Activated T-cell treated with anti-CD3 and anti-CD28 coated beads, Interleukin-2, amount 50 U/mL, for 48 hours (primary cell): ENCODE results near the gene CYP4F2.
"Not testable (repeated sequence)": the region's sequence is repeated elsewhere in the genome, so short reads cannot be mapped to it uniquely, and the experiment has no call there.

Source experiments
- DNase-seq, 2 experiments: peaks; one replicate each; pipeline ENCODE4 v3.0.0-alpha.2; 2020

The CYP4F2 gene

GRCh38 chr19:15843894-15844222 is 54.0 kb downstream of the CYP4F2 start:
- DNase-seq, result not testable (repeated sequence)

- no peak for DNase-seq
Observed at GRCh38 chr19:15843203-15843893, 54.5 kb downstream of the CYP4F2 start.

GRCh38 chr19:15841875-15842569 is 55.9 kb downstream of the CYP4F2 start:
- DNase-seq, result peak; percentile 25 to 48

GRCh38 chr19:15840833-15841232 is 57.0 kb downstream of the CYP4F2 start:
- no peak for DNase-seq

GRCh38 chr19:15839888-15840287 is 58.0 kb downstream of the CYP4F2 start:
- DNase-seq, result not testable (repeated sequence)

GRCh38 chr19:15838351-15838750 is 59.5 kb downstream of the CYP4F2 start:
- no peak for DNase-seq

- no peak for DNase-seq
Observed at GRCh38 chr19:15837221-15837731, 60.6 kb downstream of the CYP4F2 start.

GRCh38 chr19:15836330-15837220 is 61.3 kb downstream of the CYP4F2 start:
- DNase-seq, result peak; percentile 96 to 97

- peak; percentile 52 to 55 for DNase-seq
Observed at GRCh38 chr19:15835565-15836329, 62.1 kb downstream of the CYP4F2 start.

- DNase-seq, result not testable (repeated sequence)
Observed at GRCh38 chr19:15834232-15834631, 63.6 kb downstream of the CYP4F2 start.

- no peak for DNase-seq
Observed at GRCh38 chr19:15831626-15832025, 66.2 kb downstream of the CYP4F2 start.

- DNase-seq, result no peak
Observed at GRCh38 chr19:15829786-15830185, 68.1 kb downstream of the CYP4F2 start.

- DNase-seq, result no peak
Observed at GRCh38 chr19:15829306-15829698, 68.6 kb downstream of the CYP4F2 start.

GRCh38 chr19:15828611-15829305 is 69.1 kb downstream of the CYP4F2 start:
- not testable (repeated sequence) for DNase-seq

GRCh38 chr19:15828121-15828610 is 69.7 kb downstream of the CYP4F2 start:
- DNase-seq, result no peak
